GM12878 (cell line): ENCODE data around the gene HK1.
"Not testable (repeated sequence)": the region's sequence is repeated elsewhere in the genome, so short reads cannot be mapped to it uniquely, and the experiment has no call there.

ENCODE experiments used
- CBFB ChIP-seq: IDR thresholded peaks from 2 replicates; pipeline ENCODE4 v1.6.1; 2016; ENCODE audit warnings: antibody characterized with exemption, low read depth
- E2F8 ChIP-seq: fragments of 450-650 bp; IDR thresholded peaks from 2 replicates; pipeline ENCODE4 v1.6.1; 2018; ENCODE audit warnings: mild to moderate bottlenecking, low read depth, moderate library complexity; ENCODE audit not compliant: partially characterized antibody
- MLLT1 ChIP-seq: fragments of 450-650 bp; IDR thresholded peaks from 2 replicates; pipeline ENCODE4 v1.6.1; 2016; ENCODE audit warnings: mild to moderate bottlenecking
- RAD21 ChIP-seq: IDR thresholded peaks from 2 replicates; pipeline ENCODE4 v1.6.1; 2011; ENCODE audit warnings: mild to moderate bottlenecking, low read depth, low read length, moderate library complexity; ENCODE audit not compliant: insufficient read depth
- REST ChIP-seq: IDR thresholded peaks from 2 replicates; pipeline ENCODE4 v1.6.1; 2012; ENCODE audit warnings: mild to moderate bottlenecking, low read depth, low read length

GRCh38 chr10:69251417-69251816 lies 26.9 kb upstream of the HK1 start:
- not testable (repeated sequence) for TF ChIP-seq RAD21, REST, CBFB, MLLT1, E2F8
